ENCODE results near the gene WASF2.

- TF ChIP-seq CTCF (conservative IDR thresholded peaks at IDR 0.05; ENCODE audit: low read depth, low read length), result no peak
- no peak for TF ChIP-seq EZH2phosphoT487 (IDR thresholded peaks at IDR 0.05; ENCODE audit: borderline replicate concordance, low read length)
Measured at GRCh38 chr1:27496604-27497155, 6.7 kb upstream of the WASF2 start.

Data from PC-3 (cell line).